ENCODE data around the gene KCNE4.

KCNE4 gene

DNA sequence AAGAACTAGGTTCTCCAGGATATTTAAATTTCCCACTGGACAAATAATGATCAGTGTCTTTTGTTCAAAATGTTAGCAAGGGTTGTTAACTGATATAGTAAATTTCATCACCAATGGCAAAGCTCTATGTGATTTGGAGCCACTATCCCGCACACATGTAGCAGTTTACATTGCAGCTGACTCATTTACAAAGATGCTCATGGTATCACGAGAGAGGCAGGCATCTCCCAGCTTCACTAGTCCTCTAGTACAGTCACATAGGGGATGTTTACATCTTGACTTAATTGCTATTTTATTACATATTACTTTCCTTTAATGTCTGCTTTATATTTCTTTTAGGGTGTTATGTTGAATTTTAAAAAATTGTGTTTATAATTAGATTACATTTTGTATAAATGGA, 30.7 kb downstream of the KCNE4 start:
- Histone ChIP-seq H3K9ac (ENCODE audit: low read depth, low read length, poor library complexity, severe bottlenecking) (no peak overlapping the region), H4K20me1 (ENCODE audit: insufficient read depth, low read length, poor library complexity, severe bottlenecking) (no peaks in the 10 kb centered on the region), H3K79me2 (ENCODE audit: insufficient read depth, low read length) (no peaks in the 10 kb centered on the region), H2AFZ (ENCODE audit: low read length) (no peak overlapping the region), H3K27me3 (ENCODE audit: insufficient read depth, low read length, poor library complexity, severe bottlenecking) (no peaks in the 10 kb centered on the region), H3K4me1 (ENCODE audit: insufficient read depth, low read length, poor library complexity, severe bottlenecking) (peaks cover 6% of the 10 kb centered on the region), H3K4me3 (ENCODE audit: low read length, poor library complexity, severe bottlenecking) (no peak overlapping the region), H3K9me2 (replicated peaks; ENCODE audit: low read depth, low read length) (no peaks in the 10 kb centered on the region), H3K4me2 (ENCODE audit: low read depth, low read length, poor library complexity, severe bottlenecking) (no peak overlapping the region), H3K36me3 (ENCODE audit: insufficient read depth, low read length) (no peaks in the 10 kb centered on the region), H3K9me3 (ENCODE audit: insufficient read depth, low read depth, low read length) (no peaks in the 10 kb centered on the region), H3F3A (ENCODE audit: low read depth) (no peaks in the 10 kb centered on the region)
- no peak for TF ChIP-seq EZH2phosphoT487 (IDR thresholded peaks at IDR 0.05; ENCODE audit: borderline replicate concordance)
- TF ChIP-seq, protein P1, sequence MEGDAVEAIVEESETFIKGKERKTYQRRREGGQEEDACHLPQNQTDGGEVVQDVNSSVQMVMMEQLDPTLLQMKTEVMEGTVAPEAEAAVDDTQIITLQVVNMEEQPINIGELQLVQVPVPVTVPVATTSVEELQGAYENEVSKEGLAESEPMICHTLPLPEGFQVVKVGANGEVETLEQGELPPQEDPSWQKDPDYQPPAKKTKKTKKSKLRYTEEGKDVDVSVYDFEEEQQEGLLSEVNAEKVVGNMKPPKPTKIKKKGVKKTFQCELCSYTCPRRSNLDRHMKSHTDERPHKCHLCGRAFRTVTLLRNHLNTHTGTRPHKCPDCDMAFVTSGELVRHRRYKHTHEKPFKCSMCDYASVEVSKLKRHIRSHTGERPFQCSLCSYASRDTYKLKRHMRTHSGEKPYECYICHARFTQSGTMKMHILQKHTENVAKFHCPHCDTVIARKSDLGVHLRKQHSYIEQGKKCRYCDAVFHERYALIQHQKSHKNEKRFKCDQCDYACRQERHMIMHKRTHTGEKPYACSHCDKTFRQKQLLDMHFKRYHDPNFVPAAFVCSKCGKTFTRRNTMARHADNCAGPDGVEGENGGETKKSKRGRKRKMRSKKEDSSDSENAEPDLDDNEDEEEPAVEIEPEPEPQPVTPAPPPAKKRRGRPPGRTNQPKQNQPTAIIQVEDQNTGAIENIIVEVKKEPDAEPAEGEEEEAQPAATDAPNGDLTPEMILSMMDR (conservative IDR thresholded peaks at IDR 0.05; ENCODE audit: low read length) = no peak

DNA sequence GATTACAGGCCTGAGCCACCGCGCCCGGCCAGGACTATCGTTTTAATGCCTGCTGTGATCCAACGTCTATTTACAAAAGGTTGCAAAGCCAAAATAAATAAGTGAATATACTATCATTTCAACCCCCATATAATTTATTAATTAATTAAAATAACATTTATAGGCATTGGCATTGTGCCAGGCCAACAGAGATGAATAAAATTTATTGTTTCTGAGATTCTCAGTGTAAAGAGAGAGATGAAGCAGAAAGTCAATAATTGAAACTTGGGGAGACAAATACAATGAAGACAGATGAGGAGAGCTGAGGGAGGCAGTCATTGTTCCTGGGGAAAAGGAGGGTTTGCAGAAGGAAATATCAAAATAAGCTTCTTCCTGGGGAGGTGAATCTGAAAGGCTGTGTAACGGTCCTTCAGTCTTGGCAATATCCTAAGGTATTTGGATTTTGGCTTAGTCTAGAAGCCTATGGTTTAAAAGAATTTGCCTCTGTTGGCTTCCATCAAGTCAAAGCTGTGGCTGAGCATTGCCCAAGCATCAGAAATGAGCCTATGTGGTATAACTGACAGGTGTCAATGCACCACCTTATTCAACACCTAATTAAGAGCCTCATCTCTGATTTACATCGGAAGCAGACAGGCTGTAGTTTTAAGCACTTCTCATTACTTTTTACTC, 31.5 kb downstream of the KCNE4 start:
- Histone ChIP-seq H3K79me2 (ENCODE audit: insufficient read depth, low read length) (no peaks in the 10 kb centered on the region), H3K36me3 (ENCODE audit: insufficient read depth, low read length) (no peaks in the 10 kb centered on the region), H3K4me3 (ENCODE audit: low read length, poor library complexity, severe bottlenecking) (no peak overlapping the region), H3K9ac (ENCODE audit: low read depth, low read length, poor library complexity, severe bottlenecking) (no peak overlapping the region), H3K9me2 (replicated peaks; ENCODE audit: low read depth, low read length) (no peaks in the 10 kb centered on the region), H3K27me3 (ENCODE audit: insufficient read depth, low read length, poor library complexity, severe bottlenecking) (no peaks in the 10 kb centered on the region), H3K9me3 (ENCODE audit: insufficient read depth, low read depth, low read length) (no peaks in the 10 kb centered on the region), H2AFZ (ENCODE audit: low read length) (no peak overlapping the region), H4K20me1 (ENCODE audit: insufficient read depth, low read length, poor library complexity, severe bottlenecking) (no peaks in the 10 kb centered on the region), H3K4me1 (ENCODE audit: insufficient read depth, low read length, poor library complexity, severe bottlenecking) (peaks cover 6% of the 10 kb centered on the region), H3K4me2 (ENCODE audit: low read depth, low read length, poor library complexity, severe bottlenecking) (no peak overlapping the region), H3F3A (ENCODE audit: low read depth) (no peaks in the 10 kb centered on the region)
- TF ChIP-seq, protein P1 (conservative IDR thresholded peaks at IDR 0.05; ENCODE audit: low read length) = no peak
- TF ChIP-seq EZH2phosphoT487 (IDR thresholded peaks at IDR 0.05; ENCODE audit: borderline replicate concordance) = no peak

DNA sequence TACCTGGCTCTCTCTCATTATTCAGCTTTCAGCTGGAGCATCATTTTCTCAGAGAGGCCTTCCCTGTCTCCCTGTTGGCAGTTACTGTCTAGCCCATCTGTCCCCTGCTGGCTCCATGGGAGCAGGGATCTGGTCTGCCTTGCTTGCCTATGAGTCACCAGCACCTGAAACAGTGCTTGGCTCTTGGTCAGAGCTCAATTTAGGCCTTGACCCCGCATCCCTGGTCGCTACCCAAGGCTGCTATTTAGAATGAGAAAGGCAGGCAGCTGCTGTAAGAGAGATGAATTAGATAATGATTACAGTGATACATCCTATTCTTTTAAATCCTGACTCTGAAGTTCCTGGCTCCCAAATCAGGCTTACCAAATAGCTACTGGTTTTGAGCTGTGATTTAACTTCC, 32.9 kb downstream of the KCNE4 start:
- Histone ChIP-seq H3K9me2 (replicated peaks; ENCODE audit: low read depth, low read length) (no peaks in the 10 kb centered on the region), H3F3A (ENCODE audit: low read depth) (no peaks in the 10 kb centered on the region), H3K9ac (ENCODE audit: low read depth, low read length, poor library complexity, severe bottlenecking) (no peak overlapping the region), H3K36me3 (ENCODE audit: insufficient read depth, low read length) (no peaks in the 10 kb centered on the region), H3K4me3 (ENCODE audit: low read length, poor library complexity, severe bottlenecking) (no peak overlapping the region), H4K20me1 (ENCODE audit: insufficient read depth, low read length, poor library complexity, severe bottlenecking) (no peaks in the 10 kb centered on the region), H3K4me1 (ENCODE audit: insufficient read depth, low read length, poor library complexity, severe bottlenecking) (peaks cover 6% of the 10 kb centered on the region), H3K27me3 (ENCODE audit: insufficient read depth, low read length, poor library complexity, severe bottlenecking) (no peaks in the 10 kb centered on the region), H3K79me2 (ENCODE audit: insufficient read depth, low read length) (no peaks in the 10 kb centered on the region), H3K4me2 (ENCODE audit: low read depth, low read length, poor library complexity, severe bottlenecking) (no peak overlapping the region), H2AFZ (ENCODE audit: low read length) (no peak overlapping the region), H3K9me3 (ENCODE audit: insufficient read depth, low read depth, low read length) (no peaks in the 10 kb centered on the region)
- TF ChIP-seq, protein P1 (conservative IDR thresholded peaks at IDR 0.05; ENCODE audit: low read length) = no peak
- TF ChIP-seq EZH2phosphoT487 (IDR thresholded peaks at IDR 0.05; ENCODE audit: borderline replicate concordance) = no peak
